Measurements from ENCODE around the gene TPPP.
A peak's percentile ranks its signal among the peaks of the same experiment; 100 is the strongest.

Gene TPPP

GRCh38 chr5:669111-669841 is 23.9 kb downstream of the TPPP start:
- no peak overlapping the region for H3K4me3 ChIP-seq (ENCODE audit: low read depth, low read length)
- DNase-seq (ENCODE audit: low read depth), result no peak
- peak; percentile 63 for TF ChIP-seq CTCF (IDR thresholded peaks at IDR 0.05; ENCODE audit: control insufficient read depth, extremely low read depth, insufficient read depth)

- H3K4me3 ChIP-seq (ENCODE audit: low read depth, low read length), result no peak overlapping the region
- no peak for TF ChIP-seq CTCF (IDR thresholded peaks at IDR 0.05; ENCODE audit: control insufficient read depth, extremely low read depth, insufficient read depth)
- no peak for DNase-seq (ENCODE audit: low read depth)
Measured at GRCh38 chr5:668283-668995, 24.7 kb downstream of the TPPP start.

- H3K4me3 ChIP-seq (ENCODE audit: low read depth, low read length), result no peak overlapping the region
- no peak for DNase-seq (ENCODE audit: low read depth)
- TF ChIP-seq CTCF (IDR thresholded peaks at IDR 0.05; ENCODE audit: control insufficient read depth, extremely low read depth, insufficient read depth), result no peak
Measured at GRCh38 chr5:666816-667498, 26.2 kb downstream of the TPPP start.

GRCh38 chr5:665956-666711 is 27.0 kb downstream of the TPPP start:
- DNase-seq (ENCODE audit: low read depth), result no peak
- no peak overlapping the region for H3K4me3 ChIP-seq (ENCODE audit: low read depth, low read length)
- TF ChIP-seq CTCF (IDR thresholded peaks at IDR 0.05; ENCODE audit: control insufficient read depth, extremely low read depth, insufficient read depth), result no peak

GRCh38 chr5:665541-665955 is 27.6 kb downstream of the TPPP start:
- TF ChIP-seq CTCF (IDR thresholded peaks at IDR 0.05; ENCODE audit: control insufficient read depth, extremely low read depth, insufficient read depth), result no peak
- DNase-seq (ENCODE audit: low read depth), result no peak
- H3K4me3 ChIP-seq (ENCODE audit: low read depth, low read length), result no peak overlapping the region

GRCh38 chr5:664994-665360 is 28.2 kb downstream of the TPPP start:
- TF ChIP-seq CTCF (IDR thresholded peaks at IDR 0.05; ENCODE audit: control insufficient read depth, extremely low read depth, insufficient read depth), result no peak
- no peak overlapping the region for H3K4me3 ChIP-seq (ENCODE audit: low read depth, low read length)
- no peak for DNase-seq (ENCODE audit: low read depth)
